Gastrocnemius medialis (tissue), 4 donors: ENCODE measurements around the gene FGF14.

Experiments
- POLR2A ChIP-seq, 2 donors: fragments of 450-650 bp; IDR thresholded peaks; one replicate each; pipeline ENCODE4 v1.6.1; 2017; ENCODE audit warnings: antibody characterized with exemption in 2 of 2, mild to moderate bottlenecking in 2 of 2, moderate library complexity in 2 of 2
- TF ChIP-seq, protein P1 (sequence below), 5 experiments: fragments of 450-650 bp in 3 of 5; fragments of 200-600 bp in 2 of 5; sonication (generic) in 2 of 5; IDR thresholded peaks in 4 of 5; conservative IDR thresholded peaks in 1 of 5; 1 replicate in 4 of 5; 2 replicates in 1 of 5; pipeline ENCODE4 v1.5.1; 2016 to 2019; ENCODE audit warnings: antibody characterized with exemption in 5 of 5, mild to moderate bottlenecking in 3 of 5, moderate library complexity in 3 of 5

DNA sequence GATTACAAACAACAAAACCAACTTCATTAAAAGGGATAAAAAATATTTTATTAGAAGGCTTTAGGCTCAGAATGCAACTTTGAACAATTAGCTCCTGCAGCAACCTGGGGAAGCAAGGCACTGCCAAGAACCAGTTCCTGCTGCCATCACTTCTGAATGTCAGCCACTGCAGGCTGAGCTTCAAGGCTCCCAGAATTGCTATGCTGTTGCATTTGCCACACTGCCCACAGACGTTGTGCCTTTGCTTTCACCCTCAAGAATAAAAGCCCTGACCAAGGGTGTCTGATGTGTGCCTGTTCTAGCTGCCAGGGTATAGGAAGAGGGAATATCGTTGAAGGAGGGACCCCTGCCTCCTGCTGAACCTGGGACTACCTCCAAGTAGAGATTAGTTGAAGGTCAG, 711.0 kb downstream of the FGF14 start:
- TF ChIP-seq, protein P1, sequence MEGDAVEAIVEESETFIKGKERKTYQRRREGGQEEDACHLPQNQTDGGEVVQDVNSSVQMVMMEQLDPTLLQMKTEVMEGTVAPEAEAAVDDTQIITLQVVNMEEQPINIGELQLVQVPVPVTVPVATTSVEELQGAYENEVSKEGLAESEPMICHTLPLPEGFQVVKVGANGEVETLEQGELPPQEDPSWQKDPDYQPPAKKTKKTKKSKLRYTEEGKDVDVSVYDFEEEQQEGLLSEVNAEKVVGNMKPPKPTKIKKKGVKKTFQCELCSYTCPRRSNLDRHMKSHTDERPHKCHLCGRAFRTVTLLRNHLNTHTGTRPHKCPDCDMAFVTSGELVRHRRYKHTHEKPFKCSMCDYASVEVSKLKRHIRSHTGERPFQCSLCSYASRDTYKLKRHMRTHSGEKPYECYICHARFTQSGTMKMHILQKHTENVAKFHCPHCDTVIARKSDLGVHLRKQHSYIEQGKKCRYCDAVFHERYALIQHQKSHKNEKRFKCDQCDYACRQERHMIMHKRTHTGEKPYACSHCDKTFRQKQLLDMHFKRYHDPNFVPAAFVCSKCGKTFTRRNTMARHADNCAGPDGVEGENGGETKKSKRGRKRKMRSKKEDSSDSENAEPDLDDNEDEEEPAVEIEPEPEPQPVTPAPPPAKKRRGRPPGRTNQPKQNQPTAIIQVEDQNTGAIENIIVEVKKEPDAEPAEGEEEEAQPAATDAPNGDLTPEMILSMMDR (IDR thresholded peaks at IDR 0.05 in 4 of 5, conservative IDR thresholded peaks at IDR 0.05 in 1 of 5), result no peak
- TF ChIP-seq POLR2A (IDR thresholded peaks at IDR 0.05), result no peak
